ENCODE data around the gene SLC31A1.

DNA sequence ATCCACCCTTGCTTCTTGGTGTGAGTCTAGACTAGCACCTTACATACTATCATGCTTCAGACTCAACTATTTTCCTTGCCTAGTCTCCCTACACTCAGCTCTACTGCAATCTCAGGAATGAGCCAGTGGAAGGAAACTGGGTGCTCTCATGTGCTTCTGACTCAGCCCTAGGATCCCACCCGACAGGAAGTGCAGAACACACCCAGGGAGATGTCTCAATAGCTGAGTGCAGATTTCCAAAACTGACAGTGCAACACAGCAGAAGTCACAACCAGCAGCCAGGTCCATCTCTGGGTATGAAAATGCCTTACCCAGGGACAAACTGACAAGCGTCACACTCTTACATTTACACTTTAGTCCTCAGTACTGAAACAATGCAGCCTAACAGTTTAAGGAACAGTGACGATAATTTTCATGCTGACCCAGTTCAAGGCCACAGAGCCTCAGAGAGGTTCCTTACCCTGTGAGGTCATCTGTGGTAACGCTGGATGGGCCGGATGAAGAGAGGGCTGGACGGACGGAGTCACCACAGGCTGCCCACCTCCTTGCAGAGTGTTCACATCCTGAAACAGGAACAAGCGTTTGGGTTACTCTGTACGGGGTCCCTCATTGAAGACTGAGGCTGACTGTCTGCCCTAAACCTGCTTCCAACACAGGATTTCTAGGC is 33.3 kb upstream of the SLC31A1 start:
- TF ChIP-seq CTCF (IDR thresholded peaks at IDR 0.05; ENCODE audit: insufficient read depth, low read length, poor library complexity, severe bottlenecking) (no peak), EZH2phosphoT487 (conservative IDR thresholded peaks at IDR 0.05; ENCODE audit: low read length) (no peak)
